ENCODE measurements around the gene FREM2.

FREM2 gene

GRCh38 chr13:38819053-38819452, 132.2 kb downstream of the FREM2 start:
- H4K20me1 ChIP-seq (ENCODE audit: low read depth, low read length): no peaks in the 10 kb centered on the region
- no peak overlapping the region for H3K9ac ChIP-seq (ENCODE audit: low read length)
- no peaks in the 10 kb centered on the region for H3K9me3 ChIP-seq (ENCODE audit: insufficient read depth, low read length)
- no peaks in the 10 kb centered on the region for H3K36me3 ChIP-seq (ENCODE audit: low read length)
- H3K27me3 ChIP-seq (ENCODE audit: low read length): no peaks in the 10 kb centered on the region
- no peaks in the 10 kb centered on the region for H3K9me2 ChIP-seq (replicated peaks; ENCODE audit: insufficient read depth, low read length)
- H3K79me2 ChIP-seq (ENCODE audit: insufficient read depth, low read length): no peaks in the 10 kb centered on the region
- no peak overlapping the region for H3K27ac ChIP-seq (ENCODE audit: low read depth, low read length)
- TF ChIP-seq CTCF (IDR thresholded peaks at IDR 0.05; ENCODE audit: insufficient read depth, low read length, poor library complexity, severe bottlenecking) (no peak), EZH2phosphoT487 (conservative IDR thresholded peaks at IDR 0.05; ENCODE audit: low read length) (no peak)
- H3K4me3 ChIP-seq (ENCODE audit: insufficient read depth, low read length, poor library complexity, severe bottlenecking): no peak overlapping the region
- no peak overlapping the region for H3K4me2 ChIP-seq (ENCODE audit: low read depth, low read length, poor library complexity, severe bottlenecking)
- no peaks in the 10 kb centered on the region for H3F3A ChIP-seq (ENCODE audit: insufficient read depth)
- H2AFZ ChIP-seq (ENCODE audit: low read depth, low read length, severe bottlenecking): no peak overlapping the region

GRCh38 chr13:38819596-38819995, 132.7 kb downstream of the FREM2 start:
- H3K9ac ChIP-seq (ENCODE audit: low read length): no peak overlapping the region
- TF ChIP-seq EZH2phosphoT487 (conservative IDR thresholded peaks at IDR 0.05; ENCODE audit: low read length): no peak
- no peak for TF ChIP-seq CTCF (IDR thresholded peaks at IDR 0.05; ENCODE audit: insufficient read depth, low read length, poor library complexity, severe bottlenecking)
- no peak overlapping the region for H3K27ac ChIP-seq (ENCODE audit: low read depth, low read length)
- H3F3A ChIP-seq (ENCODE audit: insufficient read depth): no peaks in the 10 kb centered on the region
- H3K9me2 ChIP-seq (replicated peaks; ENCODE audit: insufficient read depth, low read length): no peaks in the 10 kb centered on the region
- no peaks in the 10 kb centered on the region for H3K27me3 ChIP-seq (ENCODE audit: low read length)
- H4K20me1 ChIP-seq (ENCODE audit: low read depth, low read length): no peaks in the 10 kb centered on the region
- H3K4me3 ChIP-seq (ENCODE audit: insufficient read depth, low read length, poor library complexity, severe bottlenecking): no peak overlapping the region
- H2AFZ ChIP-seq (ENCODE audit: low read depth, low read length, severe bottlenecking): no peak overlapping the region
- no peaks in the 10 kb centered on the region for H3K79me2 ChIP-seq (ENCODE audit: insufficient read depth, low read length)
- H3K4me2 ChIP-seq (ENCODE audit: low read depth, low read length, poor library complexity, severe bottlenecking): no peak overlapping the region
- no peaks in the 10 kb centered on the region for H3K9me3 ChIP-seq (ENCODE audit: insufficient read depth, low read length)
- H3K36me3 ChIP-seq (ENCODE audit: low read length): no peaks in the 10 kb centered on the region

GRCh38 chr13:38821770-38822551, 135.1 kb downstream of the FREM2 start:
- Histone ChIP-seq H2AFZ (ENCODE audit: low read depth, low read length, severe bottlenecking) (no peak overlapping the region), H4K20me1 (ENCODE audit: low read depth, low read length) (no peaks in the 10 kb centered on the region), H3K79me2 (ENCODE audit: insufficient read depth, low read length) (no peaks in the 10 kb centered on the region), H3K36me3 (ENCODE audit: low read length) (no peaks in the 10 kb centered on the region), H3K9me3 (ENCODE audit: insufficient read depth, low read length) (no peaks in the 10 kb centered on the region), H3K27me3 (ENCODE audit: low read length) (no peaks in the 10 kb centered on the region), H3K27ac (ENCODE audit: low read depth, low read length) (no peak overlapping the region), H3K9ac (ENCODE audit: low read length) (no peak overlapping the region), H3K4me3 (ENCODE audit: insufficient read depth, low read length, poor library complexity, severe bottlenecking) (no peak overlapping the region), H3K4me2 (ENCODE audit: low read depth, low read length, poor library complexity, severe bottlenecking) (no peak overlapping the region), H3K9me2 (replicated peaks; ENCODE audit: insufficient read depth, low read length) (no peaks in the 10 kb centered on the region), H3F3A (ENCODE audit: insufficient read depth) (no peaks in the 10 kb centered on the region)
- TF ChIP-seq CTCF (IDR thresholded peaks at IDR 0.05; ENCODE audit: insufficient read depth, low read length, poor library complexity, severe bottlenecking): no peak
- TF ChIP-seq EZH2phosphoT487 (conservative IDR thresholded peaks at IDR 0.05; ENCODE audit: low read length): no peak
